Measurements from ENCODE around the gene ARID2. TPM values are rescaled to one million over a fixed set of nuclear protein-coding genes. Genes with fewer than 3 reads are reported as not detected.

ARID2 gene
- total and polyA plus RNA-seq, 2 of the 13 experiments (the other 11 are each of a cell fraction or from before 2014, with no cell fraction given) = 15.9 to 22.2 TPM

DNA sequence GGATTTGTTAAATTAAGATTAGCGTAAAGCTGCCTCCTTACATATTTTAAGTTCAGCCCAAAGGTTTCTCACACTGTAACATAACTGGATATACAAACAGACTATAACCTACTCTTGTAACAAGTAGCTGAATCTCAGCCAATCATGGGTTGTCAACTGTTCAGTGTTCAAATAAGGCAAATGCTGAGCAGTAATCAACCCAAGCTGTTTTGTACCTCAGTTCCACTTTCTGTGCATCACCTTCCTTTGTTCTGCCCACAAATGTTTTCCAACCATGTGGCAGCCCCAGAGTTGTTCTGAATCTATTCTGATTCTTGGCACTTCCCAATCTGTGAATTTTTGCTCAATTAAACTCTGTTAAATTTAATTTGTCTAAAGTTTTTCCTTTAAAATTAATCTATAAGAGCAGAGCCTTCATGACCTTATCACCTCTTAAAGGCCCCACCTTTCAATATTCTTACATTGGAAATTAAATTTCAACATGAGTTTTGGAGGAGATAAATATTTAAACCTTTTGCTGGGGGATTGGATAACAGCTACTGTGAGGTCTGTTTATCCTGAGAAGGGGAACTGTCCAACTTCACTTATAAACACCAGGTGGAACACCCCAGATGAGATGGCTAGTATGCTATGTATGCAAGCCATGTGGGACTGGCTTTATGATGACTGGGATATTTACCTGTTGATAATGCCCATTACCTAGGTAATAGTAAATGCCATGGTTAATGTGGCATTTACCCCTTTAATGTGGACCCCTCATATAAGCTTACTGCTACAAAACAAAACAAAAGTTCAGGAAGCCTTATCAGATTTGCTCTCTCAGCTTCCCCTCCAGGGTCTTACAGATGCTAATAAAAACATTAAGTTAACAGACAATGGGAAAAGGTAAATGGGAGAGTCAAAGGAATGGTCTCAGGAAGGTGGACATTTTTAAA lies 42.2 kb upstream of the ARID2 start:
- CTCF ChIA-PET (ENCODE audit: low intra/inter-chr PET ratio, low total read pairs) = no interaction called here
- DNase-seq (ENCODE audit: low spot score) (no peak), FAIRE-seq (no peak), ATAC-seq (no peak)
- Histone ChIP-seq H3K4me1 (ENCODE audit: insufficient read depth, low read length) (no peaks in the 10 kb centered on the region), H3K9me3 (ENCODE audit: low read length) (no peaks in the 10 kb centered on the region), H3K27me3 (ENCODE audit: control insufficient read depth in 1 of 2, insufficient read depth in 2 of 2, low read length in 2 of 2) (peaks cover 4 to 9% of the 10 kb centered on the region in 2 experiments; a peak in 2 of 5 replicates), H2AFZ (ENCODE audit: low read length) (no peak overlapping the region), H3K4me2 (ENCODE audit: low read depth, low read length) (no peak overlapping the region), H3K9ac (ENCODE audit: insufficient read depth, low read depth, low read length) (no peak overlapping the region), H3K4me3 (replicated peaks in 1 of 3; ENCODE audit: insufficient read depth in 1 of 3, low read depth in 2 of 3, low read length in 3 of 3) (no peak overlapping the region), H3K36me3 (replicated peaks in 1 of 2; ENCODE audit: control insufficient read depth in 1 of 2, insufficient read depth in 2 of 2, low read length in 2 of 2) (no peaks in the 10 kb centered on the region), H3K27ac (ENCODE audit: extremely low read length, insufficient read depth, low read length) (no peak overlapping the region), H3K79me2 (ENCODE audit: insufficient read depth, low read length) (no peaks in the 10 kb centered on the region), H4K20me1 (ENCODE audit: insufficient read depth, low read length) (no peaks in the 10 kb centered on the region)
- no peak for TF ChIP-seq FOXK2 (IDR thresholded peaks at IDR 0.05)
- no peak for TF ChIP-seq ZNF484 (CRISPR knock-in tag; IDR thresholded peaks at IDR 0.05; ENCODE audit: borderline replicate concordance, low read depth)
- TF ChIP-seq MTF2 (CRISPR knock-in tag; IDR thresholded peaks at IDR 0.05; ENCODE audit: borderline replicate concordance) = no peak
- TF ChIP-seq, protein P1, sequence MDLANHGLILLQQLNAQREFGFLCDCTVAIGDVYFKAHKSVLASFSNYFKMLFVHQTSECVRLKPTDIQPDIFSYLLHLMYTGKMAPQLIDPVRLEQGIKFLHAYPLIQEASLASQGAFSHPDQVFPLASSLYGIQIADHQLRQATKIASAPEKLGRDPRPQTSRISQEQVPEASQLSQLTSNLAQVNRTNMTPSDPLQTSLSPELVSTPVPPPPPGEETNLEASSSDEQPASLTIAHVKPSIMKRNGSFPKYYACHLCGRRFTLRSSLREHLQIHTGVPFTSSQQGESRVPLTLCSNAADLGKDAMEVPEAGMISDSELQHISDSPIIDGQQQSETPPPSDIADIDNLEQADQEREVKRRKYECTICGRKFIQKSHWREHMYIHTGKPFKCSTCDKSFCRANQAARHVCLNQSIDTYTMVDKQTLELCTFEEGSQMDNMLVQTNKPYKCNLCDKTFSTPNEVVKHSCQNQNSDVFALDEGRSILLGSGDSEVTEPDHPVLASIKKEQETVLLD (CRISPR knock-in tag; IDR thresholded peaks at IDR 0.05; ENCODE audit: low read depth) = no peak
- POLR2A ChIA-PET = no interaction called here
- in situ Hi-C loops (cut with HindIII; ENCODE audit: extremely low pct_ligation_motif_present, low pct_unique_long_range_greater_than_20kb) (no loop called here), intact Hi-C loops (cut with micrococcal nuclease; ENCODE audit: unreplicated experiment) (no loop called here)
- 55% methylated on average over 1 of the region's 1 CpG for WGBS (ENCODE audit: low lambda C conversion rate)
- BruUV-seq (replicated peaks) = no TSS peak

DNA sequence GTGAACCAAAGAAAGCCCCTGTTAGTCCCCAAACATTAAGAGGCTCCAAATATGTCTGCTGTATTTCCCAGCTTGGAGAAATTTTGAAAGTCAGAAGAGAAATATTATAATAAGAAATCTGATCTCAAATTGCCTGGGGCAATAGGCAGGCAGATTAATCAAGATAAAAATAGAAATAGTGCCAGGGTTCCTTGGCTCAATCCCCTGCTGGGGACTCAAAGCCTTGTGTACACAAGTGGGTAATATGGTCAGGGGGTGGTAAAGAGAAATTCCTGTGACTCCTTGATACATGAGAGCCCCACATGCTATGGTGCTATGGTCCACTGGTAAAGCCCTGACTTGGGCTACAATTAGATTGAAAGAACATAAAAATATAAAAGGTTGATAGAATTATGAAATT lies 41.3 kb upstream of the ARID2 start:
- BruUV-seq (replicated peaks) = no TSS peak
- ChIA-PET CTCF (ENCODE audit: low intra/inter-chr PET ratio, low total read pairs) (no interaction called here), POLR2A (no interaction called here)
- H3K9ac ChIP-seq (ENCODE audit: insufficient read depth, low read depth, low read length) = no peak overlapping the region
- FAIRE-seq (no peak), DNase-seq (ENCODE audit: low spot score) (no peak), ATAC-seq (no peak)
- in situ Hi-C loops (cut with HindIII; ENCODE audit: extremely low pct_ligation_motif_present, low pct_unique_long_range_greater_than_20kb) = no loop called here
- no peaks in the 10 kb centered on the region for H3K79me2 ChIP-seq (ENCODE audit: insufficient read depth, low read length)
- no peaks in the 10 kb centered on the region for H3K36me3 ChIP-seq (replicated peaks in 1 of 2; ENCODE audit: control insufficient read depth in 1 of 2, insufficient read depth in 2 of 2, low read length in 2 of 2)
- no peaks in the 10 kb centered on the region for H3K4me1 ChIP-seq (ENCODE audit: insufficient read depth, low read length)
- no peaks in the 10 kb centered on the region for H3K9me3 ChIP-seq (ENCODE audit: low read length)
- TF ChIP-seq CCAR2 (optimal IDR thresholded peaks at IDR 0.05; ENCODE audit: low read depth, low read length) (no peak), HHEX (CRISPR knock-in tag; IDR thresholded peaks at IDR 0.05) (no peak), ZNF616 (CRISPR knock-in tag; IDR thresholded peaks at IDR 0.05; ENCODE audit: low read depth) (no peak), ZNF350 (CRISPR knock-in tag; IDR thresholded peaks at IDR 0.05; ENCODE audit: borderline replicate concordance, low read depth) (no peak), ZNF614 (CRISPR knock-in tag; IDR thresholded peaks at IDR 0.05; ENCODE audit: borderline replicate concordance) (no peak), YY1 (IDR thresholded peaks at IDR 0.05; ENCODE audit: insufficient read depth, insufficient replicate concordance, low read depth, low read length) (no peak), ZNF652 (CRISPR knock-in tag; IDR thresholded peaks at IDR 0.05; ENCODE audit: borderline replicate concordance, low read depth) (no peak)
- TF ChIP-seq, protein P2, sequence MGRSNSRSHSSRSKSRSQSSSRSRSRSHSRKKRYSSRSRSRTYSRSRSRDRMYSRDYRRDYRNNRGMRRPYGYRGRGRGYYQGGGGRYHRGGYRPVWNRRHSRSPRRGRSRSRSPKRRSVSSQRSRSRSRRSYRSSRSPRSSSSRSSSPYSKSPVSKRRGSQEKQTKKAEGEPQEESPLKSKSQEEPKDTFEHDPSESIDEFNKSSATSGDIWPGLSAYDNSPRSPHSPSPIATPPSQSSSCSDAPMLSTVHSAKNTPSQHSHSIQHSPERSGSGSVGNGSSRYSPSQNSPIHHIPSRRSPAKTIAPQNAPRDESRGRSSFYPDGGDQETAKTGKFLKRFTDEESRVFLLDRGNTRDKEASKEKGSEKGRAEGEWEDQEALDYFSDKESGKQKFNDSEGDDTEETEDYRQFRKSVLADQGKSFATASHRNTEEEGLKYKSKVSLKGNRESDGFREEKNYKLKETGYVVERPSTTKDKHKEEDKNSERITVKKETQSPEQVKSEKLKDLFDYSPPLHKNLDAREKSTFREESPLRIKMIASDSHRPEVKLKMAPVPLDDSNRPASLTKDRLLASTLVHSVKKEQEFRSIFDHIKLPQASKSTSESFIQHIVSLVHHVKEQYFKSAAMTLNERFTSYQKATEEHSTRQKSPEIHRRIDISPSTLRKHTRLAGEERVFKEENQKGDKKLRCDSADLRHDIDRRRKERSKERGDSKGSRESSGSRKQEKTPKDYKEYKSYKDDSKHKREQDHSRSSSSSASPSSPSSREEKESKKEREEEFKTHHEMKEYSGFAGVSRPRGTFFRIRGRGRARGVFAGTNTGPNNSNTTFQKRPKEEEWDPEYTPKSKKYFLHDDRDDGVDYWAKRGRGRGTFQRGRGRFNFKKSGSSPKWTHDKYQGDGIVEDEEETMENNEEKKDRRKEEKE (IDR thresholded peaks at IDR 0.05) = no peak
- no peak overlapping the region for H3K27ac ChIP-seq (ENCODE audit: extremely low read length, insufficient read depth, low read length)
- no peaks in the 10 kb centered on the region for H4K20me1 ChIP-seq (ENCODE audit: insufficient read depth, low read length)
- intact Hi-C loops (cut with micrococcal nuclease; ENCODE audit: unreplicated experiment) = no loop called here
- H2AFZ ChIP-seq (ENCODE audit: low read length) = no peak overlapping the region
- no peak overlapping the region for H3K4me2 ChIP-seq (ENCODE audit: low read depth, low read length)
- H3K4me3 ChIP-seq (replicated peaks in 1 of 3; ENCODE audit: insufficient read depth in 1 of 3, low read depth in 2 of 3, low read length in 3 of 3) = no peak overlapping the region
- peaks cover 4 to 9% of the 10 kb centered on the region in 2 experiments; a peak in 2 of 5 replicates for H3K27me3 ChIP-seq (ENCODE audit: control insufficient read depth in 1 of 2, insufficient read depth in 2 of 2, low read length in 2 of 2)

Measured in HepG2 (cell line).